ENCODE measurements around the gene ADAT2. TPM values are rescaled to one million over a fixed set of nuclear protein-coding genes. Genes with fewer than 3 reads are reported as not detected.

The ADAT2 gene
- total and polyA plus RNA-seq, 2 of the 13 experiments (the other 11 are each of a cell fraction or from before 2014, with no cell fraction given) = 10.5 to 18.3 TPM

DNA sequence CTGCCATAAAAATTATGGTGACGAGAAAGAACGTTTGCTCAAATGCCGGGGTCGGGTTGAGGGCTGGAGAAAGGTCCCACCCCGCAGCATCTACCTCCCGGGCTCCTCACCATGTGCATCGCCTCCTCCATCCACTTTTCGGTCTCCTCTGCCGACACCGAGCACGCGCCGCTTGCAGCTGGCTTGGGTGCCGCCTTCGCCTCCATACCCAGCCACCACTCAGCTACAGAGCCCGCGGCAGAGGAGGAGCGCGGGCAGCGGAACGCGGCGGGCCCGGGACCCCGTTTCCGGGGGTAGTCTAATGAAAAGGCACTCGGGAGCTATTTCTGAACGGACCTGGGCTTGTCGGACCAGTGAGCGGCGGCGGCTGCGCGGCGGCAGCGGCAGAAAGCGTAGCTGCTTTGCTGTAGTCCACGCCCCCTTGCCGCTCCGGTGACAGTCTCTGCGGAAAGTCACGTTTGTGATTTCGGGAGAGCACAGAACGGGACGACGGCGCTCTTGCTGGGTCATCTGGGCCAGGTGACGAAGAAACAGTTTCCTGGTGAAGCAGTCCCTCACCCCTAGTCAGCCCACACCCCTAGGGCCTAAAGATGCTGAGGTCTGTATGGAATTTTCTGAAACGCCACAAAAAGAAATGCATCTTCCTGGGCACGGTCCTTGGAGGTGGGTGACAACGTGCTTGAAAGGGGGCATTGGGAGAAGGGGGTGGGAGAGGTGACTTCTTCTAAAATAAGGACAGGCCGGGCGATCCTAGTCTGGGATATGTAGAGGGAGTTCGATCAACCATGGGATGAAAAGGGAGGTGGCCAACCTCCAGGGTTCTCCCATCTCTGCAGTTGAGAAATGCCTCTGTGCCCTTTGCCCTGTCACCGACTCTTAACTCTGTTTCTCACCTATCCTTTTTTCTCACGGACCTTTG lies at the start of gene ADAT2, which contains the start of gene PEX3 (continued):
- no peak for TF ChIP-seq RORA (CRISPR knock-in tag; IDR thresholded peaks at IDR 0.05)
- peak; percentile 67 for TF ChIP-seq ZNF629 (CRISPR knock-in tag; conservative IDR thresholded peaks at IDR 0.05)
- peak; percentile 99 for TF ChIP-seq JARID2 (CRISPR knock-in tag; IDR thresholded peaks at IDR 0.05; ENCODE audit: insufficient replicate concordance)
- no peak for TF ChIP-seq ZNF432 (CRISPR knock-in tag; IDR thresholded peaks at IDR 0.05; ENCODE audit: borderline replicate concordance)
- TF ChIP-seq TBX3 (IDR thresholded peaks at IDR 0.05; ENCODE audit: borderline replicate concordance) = peak; percentile 7; the same call in 1 of the 2 replicates
- TF ChIP-seq YEATS4 (CRISPR knock-in tag; IDR thresholded peaks at IDR 0.05; ENCODE audit: borderline replicate concordance) = peak; percentile 100
- TF ChIP-seq, protein P1, sequence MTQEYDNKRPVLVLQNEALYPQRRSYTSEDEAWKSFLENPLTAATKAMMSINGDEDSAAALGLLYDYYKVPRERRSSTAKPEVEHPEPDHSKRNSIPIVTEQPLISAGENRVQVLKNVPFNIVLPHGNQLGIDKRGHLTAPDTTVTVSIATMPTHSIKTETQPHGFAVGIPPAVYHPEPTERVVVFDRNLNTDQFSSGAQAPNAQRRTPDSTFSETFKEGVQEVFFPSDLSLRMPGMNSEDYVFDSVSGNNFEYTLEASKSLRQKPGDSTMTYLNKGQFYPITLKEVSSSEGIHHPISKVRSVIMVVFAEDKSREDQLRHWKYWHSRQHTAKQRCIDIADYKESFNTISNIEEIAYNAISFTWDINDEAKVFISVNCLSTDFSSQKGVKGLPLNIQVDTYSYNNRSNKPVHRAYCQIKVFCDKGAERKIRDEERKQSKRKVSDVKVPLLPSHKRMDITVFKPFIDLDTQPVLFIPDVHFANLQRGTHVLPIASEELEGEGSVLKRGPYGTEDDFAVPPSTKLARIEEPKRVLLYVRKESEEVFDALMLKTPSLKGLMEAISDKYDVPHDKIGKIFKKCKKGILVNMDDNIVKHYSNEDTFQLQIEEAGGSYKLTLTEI (CRISPR knock-in tag; conservative IDR thresholded peaks at IDR 0.05) = no peak
- TF ChIP-seq PHF21A (CRISPR knock-in tag; IDR thresholded peaks at IDR 0.05) = peak; percentile 98
- TF ChIP-seq ZNF569 (CRISPR knock-in tag; IDR thresholded peaks at IDR 0.05; ENCODE audit: borderline replicate concordance) = no peak; the same call in 1 of the 2 replicates
- TF ChIP-seq RFX5 (IDR thresholded peaks at IDR 0.05; ENCODE audit: low read depth, low read length) = peak; percentile 71
- TF ChIP-seq, protein P2, sequence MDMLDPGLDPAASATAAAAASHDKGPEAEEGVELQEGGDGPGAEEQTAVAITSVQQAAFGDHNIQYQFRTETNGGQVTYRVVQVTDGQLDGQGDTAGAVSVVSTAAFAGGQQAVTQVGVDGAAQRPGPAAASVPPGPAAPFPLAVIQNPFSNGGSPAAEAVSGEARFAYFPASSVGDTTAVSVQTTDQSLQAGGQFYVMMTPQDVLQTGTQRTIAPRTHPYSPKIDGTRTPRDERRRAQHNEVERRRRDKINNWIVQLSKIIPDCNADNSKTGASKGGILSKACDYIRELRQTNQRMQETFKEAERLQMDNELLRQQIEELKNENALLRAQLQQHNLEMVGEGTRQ (IDR thresholded peaks at IDR 0.05; ENCODE audit: low read depth, low read length) = no peak
- TF ChIP-seq, protein P2 (CRISPR knock-in tag; IDR thresholded peaks at IDR 0.05; ENCODE audit: borderline replicate concordance) = peak; percentile 22; the same call in 1 of the 2 replicates
- TF ChIP-seq NCOA5 (CRISPR knock-in tag; IDR thresholded peaks at IDR 0.05) = no peak
- TF ChIP-seq TIGD3 (CRISPR knock-in tag; IDR thresholded peaks at IDR 0.05; ENCODE audit: borderline replicate concordance) = no peak; the same call in 1 of the 2 replicates
- no peak for TF ChIP-seq RBM22 (optimal IDR thresholded peaks at IDR 0.05; ENCODE audit: low read length)
- peak; percentile 94 for TF ChIP-seq RBFOX2 (IDR thresholded peaks at IDR 0.05; ENCODE audit: low read depth, low read length)
- no peak for TF ChIP-seq SSRP1 (CRISPR knock-in tag; IDR thresholded peaks at IDR 0.05)
- TF ChIP-seq MAX (IDR thresholded peaks at IDR 0.05) = peak; percentile 95
- TF ChIP-seq ZNF572 (CRISPR knock-in tag; IDR thresholded peaks at IDR 0.05) = no peak; the same call in none of the 2 replicates
- TF ChIP-seq, protein P3, sequence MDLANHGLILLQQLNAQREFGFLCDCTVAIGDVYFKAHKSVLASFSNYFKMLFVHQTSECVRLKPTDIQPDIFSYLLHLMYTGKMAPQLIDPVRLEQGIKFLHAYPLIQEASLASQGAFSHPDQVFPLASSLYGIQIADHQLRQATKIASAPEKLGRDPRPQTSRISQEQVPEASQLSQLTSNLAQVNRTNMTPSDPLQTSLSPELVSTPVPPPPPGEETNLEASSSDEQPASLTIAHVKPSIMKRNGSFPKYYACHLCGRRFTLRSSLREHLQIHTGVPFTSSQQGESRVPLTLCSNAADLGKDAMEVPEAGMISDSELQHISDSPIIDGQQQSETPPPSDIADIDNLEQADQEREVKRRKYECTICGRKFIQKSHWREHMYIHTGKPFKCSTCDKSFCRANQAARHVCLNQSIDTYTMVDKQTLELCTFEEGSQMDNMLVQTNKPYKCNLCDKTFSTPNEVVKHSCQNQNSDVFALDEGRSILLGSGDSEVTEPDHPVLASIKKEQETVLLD (CRISPR knock-in tag; IDR thresholded peaks at IDR 0.05; ENCODE audit: low read depth) = peak; percentile 91
- peak; percentile 96 for TF ChIP-seq RFXANK (CRISPR knock-in tag; IDR thresholded peaks at IDR 0.05)
- peak; percentile 68; the same call in 1 of the 2 replicates for TF ChIP-seq RCOR2 (CRISPR knock-in tag; IDR thresholded peaks at IDR 0.05)
- no peak for TF ChIP-seq ADNP (CRISPR knock-in tag; IDR thresholded peaks at IDR 0.05)
